Activated CD4-positive, alpha-beta T cell treated with anti-CD3 and anti-CD28 coated beads for 24 hours (primary cell): ENCODE measurements around the gene FRMD4B.

Source experiments
- DNase-seq, 2 donors: peaks; one replicate each; pipeline ENCODE4 v3.0.0-alpha.2; 2020; ENCODE audit warnings: low read depth in 2 of 2

The FRMD4B gene

DNA sequence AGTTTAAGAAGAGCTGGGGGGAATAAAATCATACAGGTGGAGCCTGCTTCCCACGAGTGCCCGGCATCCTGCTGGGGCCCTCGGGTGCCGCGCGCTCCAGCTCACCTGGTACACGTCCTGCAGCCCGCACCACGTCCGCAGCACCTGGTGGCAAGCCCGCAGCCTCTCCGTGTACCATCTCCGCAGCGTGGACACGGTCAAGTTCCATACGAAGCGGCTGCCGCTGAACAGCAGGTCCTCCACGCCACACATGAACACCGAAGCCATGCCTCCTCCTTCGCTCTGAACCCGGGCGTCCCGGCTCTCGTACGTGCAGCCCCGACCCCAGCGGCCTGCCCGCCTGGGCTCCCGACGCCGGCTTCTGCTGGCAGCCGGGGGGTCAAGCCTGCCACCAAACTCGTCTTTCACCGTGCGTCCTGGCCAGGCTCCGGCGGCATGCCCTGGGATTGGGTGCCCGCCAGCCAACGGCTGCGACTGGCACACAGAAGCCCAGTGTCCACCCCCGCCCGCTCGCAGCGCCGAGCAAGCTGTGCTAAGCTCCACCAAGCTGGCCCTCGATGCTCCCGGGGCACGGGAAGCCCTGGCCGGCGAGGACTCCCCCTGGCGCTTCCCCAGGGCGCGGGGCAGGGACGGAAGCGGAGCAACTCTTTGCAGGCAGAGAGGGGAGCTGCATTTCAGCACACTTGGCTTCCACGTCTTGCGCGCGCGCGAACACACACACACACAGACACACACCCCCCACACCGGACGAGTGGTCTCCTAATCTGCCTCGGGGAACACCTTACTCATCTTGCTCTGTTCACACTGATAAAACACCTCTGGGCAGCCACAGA lies at the start of gene FRMD4B:
TSS of gene FRMD4B (minus strand) at position 366 of the 833 bp plus-strand sequence. CDS start at position 267, 99 bp downstream.
- DNase-seq, result peak in 1 of 2 donors; percentile 28

DNA sequence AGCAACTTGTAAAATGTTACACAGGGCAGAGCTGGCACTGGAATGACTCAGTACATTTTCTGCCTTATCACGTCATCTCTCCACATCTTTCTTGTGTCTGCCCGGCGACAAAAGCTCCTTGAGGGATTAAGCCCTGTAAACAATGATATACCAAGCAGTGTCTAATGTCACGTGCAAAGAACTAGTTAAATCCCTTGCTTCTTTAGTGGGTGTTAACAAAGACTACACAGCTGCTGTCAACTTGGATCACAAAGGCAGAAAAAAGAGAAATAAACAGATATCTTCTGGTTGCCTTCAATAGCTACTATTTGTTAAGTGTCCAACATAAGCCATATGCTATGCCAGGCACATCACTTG lies 48.1 kb upstream of the FRMD4B start:
- no peak for DNase-seq

GRCh38 chr3:69433121-69433968 lies 47.5 kb upstream of the FRMD4B start:
- DNase-seq, result no peak

DNA sequence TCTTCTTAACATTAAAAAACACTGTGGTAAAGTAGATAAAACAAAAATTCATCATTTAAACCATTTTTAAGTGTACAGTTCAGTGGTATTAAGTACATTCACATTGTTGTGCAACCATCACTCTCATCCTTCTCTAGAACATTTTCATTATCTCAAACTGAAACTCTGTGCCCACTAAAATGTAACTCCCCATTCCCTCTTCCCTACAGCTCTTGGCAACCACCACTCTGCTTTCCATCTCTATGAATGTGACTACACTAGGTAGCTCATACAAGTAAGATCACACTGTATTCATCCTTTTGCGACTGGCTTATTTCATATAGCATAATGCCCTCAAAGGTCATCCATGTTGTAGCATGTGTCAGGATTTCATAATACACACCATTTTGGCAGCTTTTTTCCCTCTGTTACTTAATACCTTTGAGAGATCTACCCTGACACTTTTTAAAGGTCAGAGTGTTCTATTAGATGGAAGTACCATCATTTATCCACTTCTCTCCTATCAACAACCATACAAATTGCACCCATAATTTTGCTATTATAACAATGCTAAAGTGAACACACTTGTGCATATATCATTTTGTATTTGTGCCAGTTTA lies 42.9 kb upstream of the FRMD4B start:
- no peak for DNase-seq

GRCh38 chr3:69426967-69427304 lies 41.0 kb upstream of the FRMD4B start:
- no peak for DNase-seq

DNA sequence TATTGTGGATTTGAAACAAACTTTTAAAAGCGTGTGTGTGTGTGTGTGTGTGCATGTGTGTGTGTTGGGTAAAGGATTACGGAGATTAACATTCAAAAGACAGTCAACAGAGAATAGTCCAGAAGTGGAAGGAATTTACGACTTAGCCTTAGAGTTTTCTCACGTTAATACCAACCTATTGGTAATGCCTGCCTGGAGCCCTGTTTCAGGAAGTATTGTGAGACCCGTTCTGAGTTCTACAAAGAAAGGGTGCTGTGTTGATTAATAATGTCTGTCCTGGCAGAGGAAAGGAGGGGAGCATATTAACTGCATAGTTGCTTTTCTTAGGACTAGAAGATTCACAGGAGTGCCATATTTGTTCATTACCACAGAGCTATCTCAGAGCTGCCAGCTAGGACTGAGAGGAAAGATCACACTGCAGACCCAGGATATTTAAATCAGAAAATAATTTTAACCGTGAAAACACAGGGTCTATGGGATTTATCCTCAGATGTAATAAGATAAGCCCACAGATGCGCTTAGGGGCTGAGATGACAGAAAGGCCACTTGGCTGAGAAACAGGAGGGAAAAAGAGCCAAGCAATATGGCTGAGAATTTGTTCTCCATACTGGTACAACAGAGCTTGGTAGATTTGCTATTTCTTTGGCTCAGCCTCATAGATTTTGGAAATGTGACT lies 40.5 kb upstream of the FRMD4B start:
- DNase-seq, result no peak

DNA sequence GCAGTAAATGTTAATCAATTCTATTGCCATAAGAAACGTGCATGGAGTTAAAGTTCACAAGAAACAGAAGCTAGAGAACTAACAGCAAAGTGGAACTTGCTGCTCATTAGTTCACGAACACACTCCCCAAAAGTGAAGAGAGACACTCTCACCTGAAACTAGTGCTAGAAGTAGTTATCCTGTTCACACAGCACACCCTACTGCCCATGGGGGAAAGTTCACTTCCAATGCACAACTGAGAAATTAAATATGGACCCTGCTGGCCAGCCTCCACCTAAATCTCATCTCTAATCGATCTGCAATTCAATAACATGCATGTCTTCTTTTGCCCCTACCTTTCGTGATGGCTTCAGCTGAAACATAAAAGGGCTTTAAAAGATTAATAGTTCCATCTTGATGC lies 39.4 kb upstream of the FRMD4B start:
- DNase-seq, result no peak

DNA sequence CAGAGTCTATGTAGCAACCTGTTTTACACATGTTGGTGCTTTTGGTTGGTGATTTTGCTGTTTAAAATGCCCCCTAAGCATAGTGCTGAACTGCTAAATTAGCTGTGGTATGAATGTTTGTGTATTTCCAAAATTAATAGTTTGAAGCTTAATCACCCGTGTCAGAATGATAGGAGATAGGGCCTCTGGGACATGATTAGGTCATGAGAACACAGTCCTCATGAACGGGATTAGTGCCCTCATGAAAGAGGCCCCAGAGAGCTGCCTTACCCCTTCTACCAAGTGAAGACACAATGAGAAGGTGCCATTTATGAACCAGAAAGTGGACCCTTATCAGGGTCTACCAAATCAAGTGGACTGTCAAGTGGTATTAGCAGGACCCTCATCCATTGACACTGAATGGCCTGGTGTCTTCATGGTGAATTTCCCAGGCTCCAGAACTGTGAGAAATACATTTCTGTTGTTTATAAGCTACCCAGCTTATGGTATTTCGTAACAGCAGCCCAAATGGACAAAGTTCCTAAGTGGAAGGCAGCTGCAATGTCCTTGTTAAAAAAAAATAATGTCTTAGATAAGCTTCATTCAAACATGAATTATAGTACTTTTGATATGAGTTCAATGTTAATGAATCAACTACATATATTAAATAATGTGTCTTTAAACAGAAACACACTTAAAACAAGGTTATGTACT lies 37.7 kb upstream of the FRMD4B start:
- DNase-seq, result no peak

- no peak for DNase-seq
These were observed 36.9 kb upstream of the FRMD4B start for GRCh38 chr3:69422751-69423150.

DNA sequence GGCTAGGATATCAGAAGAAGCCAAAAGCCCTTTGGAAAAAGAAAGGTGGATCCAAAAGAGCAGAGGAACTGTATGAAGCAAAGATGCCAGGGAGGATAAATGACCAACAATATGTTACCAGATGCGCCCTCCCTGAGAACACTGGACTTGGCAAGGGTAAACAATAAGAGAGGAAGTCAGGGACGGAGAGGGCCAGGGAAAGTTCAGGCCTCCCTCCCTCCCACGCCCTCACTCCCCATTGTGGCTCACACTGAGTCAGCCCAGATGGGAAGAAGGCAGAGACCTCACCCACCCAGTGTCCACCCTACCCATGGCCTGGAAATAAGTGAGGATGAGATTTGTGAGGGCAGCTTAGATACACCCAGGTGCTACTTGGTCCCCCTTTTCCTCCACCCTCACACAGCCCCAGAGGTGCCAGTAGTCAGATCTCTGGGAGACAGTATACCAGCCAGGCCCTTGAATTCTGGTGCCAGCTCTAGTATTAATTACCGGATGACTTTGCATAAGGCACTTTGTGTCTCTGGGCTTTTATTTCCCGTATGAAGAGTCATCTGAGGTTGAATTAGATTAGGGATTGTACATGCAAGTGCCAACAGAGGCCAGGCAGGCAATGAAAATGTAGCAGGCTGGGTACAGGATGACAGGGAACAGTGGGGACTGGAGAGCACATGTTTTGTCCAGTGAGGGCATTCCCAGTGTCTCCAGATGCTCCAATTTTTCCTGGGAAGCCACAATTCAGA lies 35.1 kb upstream of the FRMD4B start:
- no peak for DNase-seq

GRCh38 chr3:69419276-69419675 lies 33.4 kb upstream of the FRMD4B start:
- no peak for DNase-seq

GRCh38 chr3:69417541-69418078 lies 31.7 kb upstream of the FRMD4B start:
- no peak for DNase-seq

DNA sequence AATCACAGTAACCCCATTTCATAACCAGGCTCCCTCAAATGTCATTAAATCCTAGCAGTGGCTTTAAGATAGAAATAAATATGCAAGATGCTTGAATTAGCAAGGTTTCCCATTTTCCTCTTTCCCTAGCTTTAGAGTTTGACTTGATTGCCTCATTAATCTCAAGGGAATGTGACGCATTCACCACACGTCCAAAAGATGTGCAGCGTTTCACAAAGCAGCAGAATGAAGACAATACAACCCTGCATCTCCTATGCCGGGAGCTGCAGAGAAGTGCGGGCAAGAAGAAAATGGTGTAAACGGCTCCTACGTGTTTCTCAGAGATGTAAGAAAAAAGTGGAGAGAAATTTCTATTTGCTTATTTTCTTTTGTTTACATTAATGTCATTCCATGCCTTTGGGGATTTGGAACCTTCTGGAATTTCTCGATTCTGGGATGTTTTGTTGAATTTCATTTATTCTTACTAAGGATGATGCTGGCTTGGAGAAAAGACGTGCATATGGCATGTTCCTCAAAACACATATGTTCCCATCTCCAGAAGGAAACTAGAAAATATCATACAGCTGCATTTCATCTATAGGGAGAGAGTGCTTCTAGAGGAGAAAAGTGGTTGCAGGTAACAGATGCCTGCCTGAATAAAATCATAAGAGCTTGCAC lies 27.8 kb upstream of the FRMD4B start:
- DNase-seq, result no peak

GRCh38 chr3:69411346-69411745 lies 25.5 kb upstream of the FRMD4B start:
- DNase-seq, result no peak

DNA sequence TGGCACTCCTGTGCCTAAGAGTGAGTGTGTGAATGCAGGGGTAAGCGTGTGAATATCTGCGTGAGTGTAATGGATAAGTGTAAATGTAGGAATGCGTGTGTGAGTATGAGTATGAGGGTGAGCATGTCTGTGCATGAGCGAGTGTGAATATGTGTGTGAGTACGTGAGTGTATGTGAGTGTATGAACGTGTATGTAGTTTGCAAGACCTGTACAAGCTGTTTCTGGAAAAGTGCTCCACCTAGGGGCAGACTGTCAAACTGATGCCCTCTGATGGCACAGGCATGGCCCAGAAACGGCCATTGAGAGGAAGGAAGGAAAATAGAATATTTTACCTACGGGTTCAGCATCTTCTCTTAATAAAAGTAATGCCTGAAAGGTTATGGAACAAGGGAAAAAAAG lies 24.4 kb upstream of the FRMD4B start:
- peak; percentile 59 to 60 for DNase-seq

GRCh38 chr3:69409831-69410230 lies 23.9 kb upstream of the FRMD4B start:
- no peak for DNase-seq

- DNase-seq, result no peak
These were observed 23.1 kb upstream of the FRMD4B start for GRCh38 chr3:69409011-69409410.

DNA sequence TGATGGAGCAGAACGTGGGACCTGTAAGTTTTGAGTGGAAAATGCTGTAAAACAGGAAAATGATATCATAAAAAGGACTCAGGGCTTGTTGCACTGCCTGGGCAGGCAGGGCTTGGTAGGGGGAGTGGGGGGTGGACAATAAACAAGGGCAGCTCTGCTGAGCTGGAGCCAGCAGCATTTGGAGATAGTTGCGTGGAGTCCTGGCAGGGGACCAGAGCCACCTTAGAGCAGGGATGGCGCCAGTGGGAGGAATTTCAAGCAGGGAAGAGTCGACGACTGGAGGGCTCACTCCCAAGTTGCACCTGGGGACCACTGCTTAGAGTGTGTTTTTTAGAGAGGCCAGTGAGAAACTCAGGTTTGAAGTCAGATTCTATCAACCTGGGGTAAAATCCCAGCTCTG lies 22.7 kb upstream of the FRMD4B start:
- DNase-seq, result no peak

- no peak for DNase-seq
These were observed 22.0 kb upstream of the FRMD4B start for GRCh38 chr3:69407908-69408307.

DNA sequence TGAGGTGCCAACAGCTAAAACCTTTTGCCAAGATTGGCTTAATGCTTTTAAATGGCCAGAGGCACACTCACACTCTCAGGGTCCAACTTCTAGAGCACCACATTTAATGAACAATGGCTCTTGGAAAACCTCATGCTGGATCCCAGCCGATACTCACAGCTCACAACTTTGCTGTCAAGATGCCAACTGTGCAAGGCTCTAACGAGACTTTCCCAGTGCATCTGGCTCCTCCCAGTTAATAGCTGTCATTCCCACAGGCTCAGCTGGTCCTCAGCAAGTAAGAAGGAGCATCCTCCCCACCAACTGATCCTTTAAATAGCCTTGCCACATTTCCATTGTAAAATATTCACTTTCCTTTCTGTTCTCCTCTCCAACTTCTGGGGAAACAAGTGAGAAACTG lies 20.3 kb upstream of the FRMD4B start:
- DNase-seq, result no peak
